H9 (cell line): ENCODE data around the gene NIPSNAP2. TPM values are rescaled to one million over a fixed set of nuclear protein-coding genes. Genes with fewer than 3 reads are reported as not detected.
"Not testable (repeated sequence)": the region's sequence is repeated elsewhere in the genome, so short reads cannot be mapped to it uniquely, and the experiment has no call there.

Source experiments
- DNase-seq: peaks from one replicate; pipeline ENCODE4 v3.0.0-alpha.2; 2017
- H2AFZ ChIP-seq: one replicate; pipeline ENCODE4 v1.6.1; 2013; ENCODE audit warnings: mild to moderate bottlenecking, low read length, control low read depth, moderate library complexity
- H2AK5ac ChIP-seq: 2 replicates; pipeline ENCODE4 v1.6.1; 2013; ENCODE audit warnings: low read length, control low read depth, mixed read lengths; ENCODE audit not compliant: insufficient read length
- H2BK120ac ChIP-seq: one replicate; pipeline ENCODE4 v1.6.1; 2013; ENCODE audit warnings: low read depth, mild to moderate bottlenecking, low read length, control low read depth, inconsistent platforms; ENCODE audit not compliant: poor library complexity, severe bottlenecking
- H2BK12ac ChIP-seq: 2 replicates; pipeline ENCODE4 v1.6.1; 2013; ENCODE audit warnings: low read length, control low read depth, mixed read lengths, low read depth; ENCODE audit not compliant: insufficient read length
- H2BK15ac ChIP-seq: 2 replicates; pipeline ENCODE4 v1.6.1; 2013; ENCODE audit warnings: low read depth, low read length, control low read depth
- H2BK20ac ChIP-seq: one replicate; pipeline ENCODE4 v1.6.1; 2013; ENCODE audit warnings: low read depth, mild to moderate bottlenecking, low read length, control low read depth, inconsistent platforms; ENCODE audit not compliant: poor library complexity, severe bottlenecking
- H2BK5ac ChIP-seq: 2 replicates; pipeline ENCODE4 v1.6.1; 2013; ENCODE audit warnings: low read length, control low read depth, mixed read lengths; ENCODE audit not compliant: insufficient read length
- H3K14ac ChIP-seq: 2 replicates; pipeline ENCODE4 v1.6.1; 2013; ENCODE audit warnings: low read length, control low read depth; ENCODE audit not compliant: insufficient read depth
- H3K18ac ChIP-seq: 2 replicates; pipeline ENCODE4 v1.6.1; 2013; ENCODE audit warnings: low read depth, mild to moderate bottlenecking, mixed read lengths, low read length, control low read depth; ENCODE audit not compliant: insufficient read length
- H3K23ac ChIP-seq: 2 replicates; pipeline ENCODE4 v1.6.1; 2013; ENCODE audit warnings: low read length, control low read depth, mixed read lengths, low read depth; ENCODE audit not compliant: insufficient read length
- H3K23me2 ChIP-seq: 2 replicates; pipeline ENCODE4 v1.6.1; 2013; ENCODE audit warnings: low read depth, mild to moderate bottlenecking, mixed read lengths, low read length, control low read depth; ENCODE audit not compliant: insufficient read length, poor library complexity, severe bottlenecking
- H3K27ac ChIP-seq: 2 replicates; pipeline ENCODE4 v1.5.1; 2013; ENCODE audit warnings: low read length, control low read depth, mixed read lengths, low read depth; ENCODE audit not compliant: insufficient read length
- H3K27me3 ChIP-seq: 2 replicates; pipeline ENCODE4 v1.6.1; 2013; ENCODE audit warnings: low read length, control low read depth, inconsistent platforms; ENCODE audit not compliant: insufficient read depth
- H3K4ac ChIP-seq: 2 replicates; pipeline ENCODE4 v1.6.1; 2013; ENCODE audit warnings: low read depth, mild to moderate bottlenecking, control low read depth, inconsistent platforms, low read length, moderate library complexity
- H3K4me1 ChIP-seq: 2 replicates; pipeline ENCODE4 v1.6.1; 2013; ENCODE audit warnings: low read length, control low read depth, inconsistent platforms; ENCODE audit not compliant: insufficient read depth
- H3K4me2 ChIP-seq: 2 replicates; pipeline ENCODE4 v1.6.1; 2013; ENCODE audit warnings: low read length, control low read depth, mixed read lengths; ENCODE audit not compliant: insufficient read length, insufficient read depth
- H3K56ac ChIP-seq: 2 replicates; pipeline ENCODE4 v1.6.1; 2013; ENCODE audit warnings: low read depth, mild to moderate bottlenecking, mixed read lengths, low read length, control low read depth; ENCODE audit not compliant: insufficient read length
- H3K79me1 ChIP-seq: 2 replicates; pipeline ENCODE4 v1.6.1; 2013; ENCODE audit warnings: low read depth, mild to moderate bottlenecking, moderate library complexity, low read length, control low read depth, inconsistent platforms; ENCODE audit not compliant: insufficient read depth, poor library complexity, severe bottlenecking
- H3K79me2 ChIP-seq: 2 replicates; pipeline ENCODE4 v1.6.1; 2013; ENCODE audit warnings: low read length, control low read depth, inconsistent platforms; ENCODE audit not compliant: insufficient read depth
- H3K9ac ChIP-seq: 2 replicates; pipeline ENCODE4 v1.6.1; 2013; ENCODE audit warnings: low read length, control low read depth, mixed read lengths; ENCODE audit not compliant: insufficient read length; ENCODE audit errors: extremely low read depth
- H3K9me3 ChIP-seq: one replicate; pipeline ENCODE4 v1.6.1; 2013; ENCODE audit warnings: low read depth, low read length, inconsistent platforms; ENCODE audit not compliant: control insufficient read depth
- H3T11ph ChIP-seq: one replicate; pipeline ENCODE4 v1.6.1; 2013; ENCODE audit warnings: mild to moderate bottlenecking, low read length, control low read depth, inconsistent platforms
- H4K20me1 ChIP-seq: one replicate; pipeline ENCODE4 v1.6.1; 2013; ENCODE audit not compliant: control insufficient read depth, insufficient read length, insufficient read depth
- H4K5ac ChIP-seq: 2 replicates; pipeline ENCODE4 v1.6.1; 2013; ENCODE audit warnings: low read depth, mild to moderate bottlenecking, mixed read lengths, low read length, control low read depth; ENCODE audit not compliant: insufficient read length
- H4K8ac ChIP-seq: replicated peaks from 2 replicates; pipeline ENCODE4 v1.6.1; 2013; ENCODE audit warnings: low read length, control low read depth, mixed read lengths, low read depth; ENCODE audit not compliant: insufficient read length
- H4K91ac ChIP-seq: 2 replicates; pipeline ENCODE4 v1.6.1; 2013; ENCODE audit warnings: low read depth, mild to moderate bottlenecking, moderate library complexity, mixed read lengths, low read length, control low read depth; ENCODE audit not compliant: insufficient read length
- H3K27ac Mint-ChIP-seq, 3 experiments: 2 replicates in 2 of 3; 3 replicates in 1 of 3; pipeline ENCODE4 v1.8.0; 2020 to 2021; ENCODE audit warnings: mixed read lengths in 3 of 3, mild to moderate bottlenecking in 1 of 3, moderate library complexity in 1 of 3
- H3K27me3 Mint-ChIP-seq: 2 replicates; pipeline ENCODE4 v1.8.0; 2021; ENCODE audit warnings: low read depth, mild to moderate bottlenecking, moderate library complexity, mixed read lengths
- H3K36me3 Mint-ChIP-seq, 3 experiments: 2 replicates in 2 of 3; 3 replicates in 1 of 3; pipeline ENCODE4 v1.8.0; 2020 to 2021; ENCODE audit warnings: low read depth in 3 of 3, mixed read lengths in 3 of 3; ENCODE audit not compliant: insufficient read depth in 1 of 3
- H3K4me1 Mint-ChIP-seq, 2 experiments: 2 replicates each; pipeline ENCODE4 v1.8.0; 2020; ENCODE audit warnings: mixed read lengths in 2 of 2
- H3K4me3 Mint-ChIP-seq, 2 experiments: 2 replicates in 1 of 2; 3 replicates in 1 of 2; pipeline ENCODE4 v1.8.0; 2020 to 2021; ENCODE audit warnings: mild to moderate bottlenecking in 2 of 2, mixed read lengths in 2 of 2, moderate library complexity in 1 of 2
- H3K9me3 Mint-ChIP-seq, 2 experiments: 2 replicates in 1 of 2; 3 replicates in 1 of 2; pipeline ENCODE4 v1.8.0; 2020; ENCODE audit warnings: mild to moderate bottlenecking in 2 of 2, mixed read lengths in 2 of 2, moderate library complexity in 1 of 2
- CTCF ChIP-seq: fragments of 200-600 bp; sonication (generic); conservative IDR thresholded peaks from 3 replicates; pipeline ENCODE4 v1.8.0; 2021; ENCODE audit warnings: antibody characterized with exemption, mild to moderate bottlenecking
- WGBS: extraction: QIAGEN DNeasy Blood & Tissue Kit; methylation state at CpG from one replicate; pipeline ENCODE4 v1.1.7; 2013; ENCODE audit warnings: missing lambda C conversion rate, low lambda C conversion rate, mixed read lengths; ENCODE audit not compliant: insufficient read length; ENCODE audit errors: extremely low coverage; 5-methylcytosine and 5-hydroxymethylcytosine counted together
- total RNA-seq: library from RNA; stranded (reverse); gene quantifications from 2 replicates; pipeline ENCODE4 v1.2.1, GENCODE V29; 2021

The NIPSNAP2 gene
- total RNA-seq, 1 experiment from 2014 or later, result 40.7 TPM

GRCh38 chr7:56009695-56010094 lies 45.3 kb downstream of the NIPSNAP2 start:
- H3K27me3 Mint-ChIP-seq, result no peaks in the 10 kb centered on the region
- no peak overlapping the region for H2BK120ac ChIP-seq
- H3K36me3 Mint-ChIP-seq, result peaks cover 14 to 34% (median 29%) of the 10 kb centered on the region in 3 experiments
- H3K4me2 ChIP-seq, result no peak overlapping the region
- H3K4me1 Mint-ChIP-seq, result no peaks in the 10 kb centered on the region
- no peaks in the 10 kb centered on the region for H3K9me3 Mint-ChIP-seq
- no peak overlapping the region for H3K18ac ChIP-seq
- H3K4me1 ChIP-seq, result no peaks in the 10 kb centered on the region
- no peak overlapping the region for H4K8ac ChIP-seq
- H3K27ac Mint-ChIP-seq, result peak overlapping the region in 1 of 3 experiments; percentile 46; a peak in 1 of 7 replicates
- no peak overlapping the region for H4K5ac ChIP-seq
- no CpG with 5 or more reads among the region's 7 CpGs for WGBS
- H3K9me3 ChIP-seq, result no peaks in the 10 kb centered on the region
- H2AK5ac ChIP-seq, result no peak overlapping the region
- no peaks in the 10 kb centered on the region for H4K20me1 ChIP-seq
- no peak overlapping the region for H2AFZ ChIP-seq
- no peak overlapping the region for H3K56ac ChIP-seq
- no peak overlapping the region for H3K4me3 Mint-ChIP-seq
- no peaks in the 10 kb centered on the region for H3K23me2 ChIP-seq
- H3K9ac ChIP-seq, result no peak overlapping the region
- H3K4ac ChIP-seq, result no peak overlapping the region
- H2BK15ac ChIP-seq, result no peak overlapping the region
- no peak overlapping the region for H3K27ac ChIP-seq
- no peaks in the 10 kb centered on the region for H3K79me1 ChIP-seq
- H2BK5ac ChIP-seq, result no peak overlapping the region
- H3K23ac ChIP-seq, result no peak overlapping the region
- H2BK12ac ChIP-seq, result no peak overlapping the region
- H3K79me2 ChIP-seq, result no peaks in the 10 kb centered on the region
- no peak for TF ChIP-seq CTCF
- no peak for DNase-seq
- no peak overlapping the region for H3K14ac ChIP-seq
- H3K27me3 ChIP-seq, result no peaks in the 10 kb centered on the region
- H3T11ph ChIP-seq, result no peak overlapping the region
- H4K91ac ChIP-seq, result no peak overlapping the region
- no peak overlapping the region for H2BK20ac ChIP-seq

GRCh38 chr7:56017015-56017414 lies 52.6 kb downstream of the NIPSNAP2 start:
- not testable (repeated sequence) for H3K79me2 ChIP-seq, H3K27me3 ChIP-seq, H3K18ac ChIP-seq, H2AK5ac ChIP-seq, H3K56ac ChIP-seq, H3K4me2 ChIP-seq, H2BK12ac ChIP-seq, H4K20me1 ChIP-seq, H2AFZ ChIP-seq, H2BK20ac ChIP-seq, H3K9ac ChIP-seq, H2BK15ac ChIP-seq, H3K79me1 ChIP-seq, H3K27ac Mint-ChIP-seq, H3K27me3 Mint-ChIP-seq, H3K23me2 ChIP-seq, H3K4me1 Mint-ChIP-seq, H3K4me3 Mint-ChIP-seq, H3K27ac ChIP-seq, H3T11ph ChIP-seq, H2BK5ac ChIP-seq, H4K5ac ChIP-seq, H2BK120ac ChIP-seq, DNase-seq, H3K9me3 ChIP-seq, H4K91ac ChIP-seq, H3K4me1 ChIP-seq, H4K8ac ChIP-seq, H3K23ac ChIP-seq, H3K9me3 Mint-ChIP-seq, H3K14ac ChIP-seq, H3K4ac ChIP-seq
- H3K36me3 Mint-ChIP-seq, result peaks cover 26 to 69% (median 50%) of the 10 kb centered on the region in 3 experiments
- WGBS, result no CpG with 5 or more reads among the region's 3 CpGs
